GM19372 (cell line): ENCODE results near the gene SYF2.
"Not testable (repeated sequence)": the region's sequence is repeated elsewhere in the genome, so short reads cannot be mapped to it uniquely, and the experiment has no call there.

Experiments used
- ATAC-seq: cut with Tn5 transposase; IDR thresholded peaks from one replicate; pipeline ENCODE4 v1.9.1; 2021; ENCODE audit warnings: mild to moderate bottlenecking, low read depth, moderate library complexity; ENCODE audit not compliant: unreplicated experiment

SYF2 gene

DNA sequence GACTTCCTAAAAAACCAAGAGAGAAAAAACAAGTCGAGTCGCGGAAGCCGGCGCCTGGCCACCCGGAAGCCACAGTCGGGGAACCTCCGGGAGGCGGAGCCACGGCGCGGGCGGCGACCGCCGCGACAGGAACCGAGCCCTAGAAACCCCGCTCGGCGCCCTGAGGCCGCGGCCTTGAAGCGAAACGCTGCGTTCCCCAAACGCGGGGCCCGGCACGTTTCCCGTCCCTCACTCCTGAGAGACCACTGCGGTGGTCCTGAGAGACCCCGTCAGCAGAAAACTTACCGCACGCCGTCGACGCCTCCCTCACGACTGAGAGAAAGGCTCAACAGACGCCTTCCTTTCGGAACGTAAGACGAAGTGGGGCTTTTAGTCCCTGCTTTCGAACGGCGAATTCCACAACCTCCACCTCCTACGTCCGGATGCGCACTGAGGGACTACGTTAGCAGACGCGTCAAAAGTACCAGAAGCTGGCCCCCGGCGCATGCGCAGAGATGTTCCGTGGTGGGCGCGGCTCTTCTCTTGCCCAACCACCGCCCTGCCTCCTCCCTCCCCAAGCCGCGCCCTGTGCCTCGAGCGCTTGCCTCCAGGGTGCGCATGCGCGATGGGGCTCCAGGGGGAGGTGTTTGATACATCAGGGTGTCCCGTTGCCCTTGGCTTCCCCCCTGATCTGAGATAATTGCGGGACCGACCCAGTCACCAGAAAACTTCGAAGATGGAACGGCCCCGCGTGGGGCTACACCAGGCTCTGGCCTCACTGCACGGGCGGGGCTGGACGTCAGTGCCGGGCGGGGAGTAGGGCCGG is 14.9 kb upstream of the SYF2 start, which contains the start of gene RSRP1:
Gene RSRP1 (minus strand): TSS at position 431 of the 805 bp plus-strand sequence. CDS start 491 bp downstream, outside the sequence.
- ATAC-seq = peak; percentile 79

GRCh38 chr1:25246600-25247023 is 14.3 kb upstream of the SYF2 start:
- ATAC-seq = peak; percentile 5

DNA sequence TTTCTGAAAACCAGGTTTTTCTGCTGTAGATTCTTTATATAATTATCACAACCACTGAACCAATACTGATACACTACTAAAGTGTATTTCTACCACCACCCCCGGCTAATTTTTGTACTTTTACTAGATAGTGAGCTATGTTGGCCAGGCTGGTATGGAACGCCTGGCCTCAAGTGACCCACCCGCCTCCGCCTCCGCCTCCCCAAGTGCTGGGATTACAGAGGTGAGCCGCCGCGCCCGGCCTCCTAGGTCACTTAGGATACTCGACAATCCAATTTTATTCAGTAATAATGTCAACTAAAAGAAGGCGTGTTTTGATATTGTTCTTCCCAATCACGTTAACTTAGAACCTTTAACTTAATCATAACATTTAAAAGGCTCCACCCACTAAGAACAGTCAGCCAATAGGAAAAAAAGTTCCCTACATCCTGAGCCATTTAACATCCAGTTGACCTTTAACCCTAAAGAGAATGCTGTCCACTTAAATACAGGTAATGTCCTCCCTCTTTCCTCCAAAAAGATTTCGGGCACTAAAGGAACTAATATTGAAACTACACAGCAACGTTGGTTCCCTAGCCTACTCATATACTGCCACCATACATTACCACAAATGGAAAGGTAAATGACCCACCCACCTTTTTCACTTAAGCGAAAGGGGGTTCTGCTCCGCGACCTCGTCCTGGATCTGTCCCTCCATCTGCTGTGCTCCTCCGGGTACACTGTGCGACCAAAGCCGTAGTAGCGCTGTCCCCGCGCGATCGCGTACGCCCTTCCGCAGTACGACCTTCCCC is 13.7 kb upstream of the SYF2 start:
- ATAC-seq = no peak

GRCh38 chr1:25245393-25245792 is 13.1 kb upstream of the SYF2 start:
- ATAC-seq = no peak

DNA sequence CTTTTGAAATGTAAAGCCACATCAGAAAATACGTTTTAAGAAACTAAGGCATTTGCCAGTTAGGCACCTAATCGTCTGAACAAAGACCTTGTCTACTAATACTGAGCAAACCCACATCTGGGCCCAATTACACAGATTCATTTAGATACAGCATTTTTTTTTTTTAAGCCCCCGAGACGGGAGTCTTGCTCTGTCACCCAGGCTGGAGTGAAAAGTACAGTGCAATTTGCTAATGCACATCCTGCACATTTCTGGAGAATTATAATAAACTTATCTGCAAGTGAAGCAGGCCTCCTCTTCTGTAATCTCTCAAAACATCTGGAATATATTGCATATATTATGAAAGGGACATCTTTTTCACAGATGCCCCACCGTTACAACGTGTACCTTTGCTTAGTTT is 11.6 kb upstream of the SYF2 start:
- no peak for ATAC-seq

GRCh38 chr1:25239681-25240541 is 7.6 kb upstream of the SYF2 start:
- peak; percentile 78 for ATAC-seq

- ATAC-seq = no peak
These were observed 5.7 kb upstream of the SYF2 start for GRCh38 chr1:25238046-25238445.

DNA sequence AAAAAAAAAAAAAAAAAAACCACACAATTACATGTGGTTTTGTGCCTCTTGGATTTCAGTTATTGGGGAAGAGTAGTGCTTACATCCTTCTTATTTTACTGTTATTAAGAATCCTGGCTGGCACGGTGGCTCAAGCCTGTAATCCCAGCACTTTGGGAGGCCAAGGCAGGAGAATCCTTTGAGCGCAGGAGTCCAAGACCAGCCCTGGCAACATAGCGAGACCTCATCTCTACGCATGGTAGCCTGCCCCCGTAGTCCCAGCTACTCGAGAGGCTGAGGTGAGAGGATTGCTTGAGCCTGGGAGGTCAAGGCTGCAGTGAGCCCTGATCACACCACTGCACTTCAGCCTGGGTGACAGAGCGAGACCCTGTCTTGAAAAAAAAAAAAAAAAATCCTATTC is 4.0 kb upstream of the SYF2 start:
- not testable (repeated sequence) for ATAC-seq

DNA sequence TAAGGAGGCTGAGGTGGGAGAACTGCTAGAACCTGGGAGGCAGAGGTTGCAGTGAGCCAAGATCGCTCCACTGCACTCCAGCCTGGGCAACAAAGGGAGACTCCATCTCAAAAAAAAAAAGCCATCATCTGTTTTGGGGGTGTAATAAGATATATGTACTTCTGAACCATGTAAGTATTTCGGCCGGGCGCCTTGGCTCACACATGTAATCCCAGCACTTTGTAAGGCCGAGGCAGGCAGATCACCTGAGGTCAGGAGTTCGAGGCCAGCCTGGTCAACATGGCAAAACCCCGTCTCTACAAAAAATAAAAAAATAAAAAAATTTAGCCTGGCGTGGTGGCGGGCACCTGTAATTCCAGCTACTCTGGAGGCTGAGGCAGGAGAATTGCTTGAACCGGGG is 3.1 kb upstream of the SYF2 start:
- not testable (repeated sequence) for ATAC-seq

DNA sequence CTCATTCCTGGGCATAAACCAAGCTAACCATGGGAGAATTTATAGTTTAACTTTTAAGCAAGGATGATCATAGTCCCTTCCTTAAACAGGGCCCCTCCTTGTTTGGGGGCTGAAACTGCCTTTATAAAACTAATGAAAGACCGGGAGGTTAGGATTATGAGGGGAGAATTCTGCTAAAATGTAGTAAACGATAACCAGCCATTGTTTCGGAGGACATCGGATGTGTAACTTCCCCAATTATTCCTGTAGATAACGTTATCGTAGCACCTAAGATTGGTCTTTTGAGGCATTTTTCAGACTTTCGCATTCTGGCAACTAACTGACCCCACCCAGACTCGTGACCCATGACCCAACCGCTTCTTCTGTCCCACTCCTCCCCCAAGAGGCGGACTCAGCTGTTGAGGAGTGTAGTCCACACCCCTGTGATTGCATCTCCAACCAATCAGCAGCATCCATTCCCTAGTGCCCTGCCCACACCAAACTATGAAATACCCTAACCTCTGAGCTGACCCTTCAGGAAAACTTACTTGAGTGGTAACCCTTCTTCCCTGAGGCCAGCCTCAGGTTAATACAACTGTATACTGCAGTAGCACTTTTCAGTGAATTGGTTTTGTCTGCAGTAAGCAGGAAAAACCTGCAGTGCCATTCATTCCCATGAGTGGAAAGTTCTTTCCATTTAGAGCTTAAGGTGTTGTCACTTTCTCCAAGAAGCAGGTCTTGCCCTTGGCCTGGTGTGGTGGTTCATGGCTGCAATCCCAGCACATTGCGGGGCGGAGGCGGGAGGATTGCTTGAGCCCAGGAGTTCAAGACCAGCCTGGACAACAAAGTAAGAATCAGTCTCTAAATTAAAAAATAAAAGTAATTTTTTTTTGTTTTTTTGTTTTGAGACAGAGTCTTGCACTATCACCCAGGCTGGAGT is 823 bp upstream of the SYF2 start:
- peak; percentile 61 for ATAC-seq

DNA sequence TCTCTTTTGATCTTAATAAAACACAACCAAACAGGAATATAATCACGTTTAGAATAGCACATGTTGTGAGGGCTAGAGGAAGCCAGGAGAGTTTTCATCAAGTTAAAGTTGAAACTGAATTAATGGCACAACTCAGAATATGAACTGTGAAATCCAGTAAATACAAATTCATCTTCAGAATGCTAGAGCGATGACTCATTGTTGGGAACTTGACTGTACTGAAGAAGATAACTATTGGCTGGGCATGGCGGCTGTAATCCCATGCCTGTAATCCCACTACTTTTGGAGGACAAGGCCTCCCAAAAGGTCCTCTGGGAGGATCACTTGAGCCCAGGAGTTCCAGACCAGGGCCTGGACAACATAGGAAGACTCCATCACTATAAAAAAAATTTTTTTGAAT is 8.8 kb downstream of the SYF2 start:
- ATAC-seq = no peak

- no peak for ATAC-seq
These were observed 9.7 kb downstream of the SYF2 start for GRCh38 chr1:25222606-25223005.

DNA sequence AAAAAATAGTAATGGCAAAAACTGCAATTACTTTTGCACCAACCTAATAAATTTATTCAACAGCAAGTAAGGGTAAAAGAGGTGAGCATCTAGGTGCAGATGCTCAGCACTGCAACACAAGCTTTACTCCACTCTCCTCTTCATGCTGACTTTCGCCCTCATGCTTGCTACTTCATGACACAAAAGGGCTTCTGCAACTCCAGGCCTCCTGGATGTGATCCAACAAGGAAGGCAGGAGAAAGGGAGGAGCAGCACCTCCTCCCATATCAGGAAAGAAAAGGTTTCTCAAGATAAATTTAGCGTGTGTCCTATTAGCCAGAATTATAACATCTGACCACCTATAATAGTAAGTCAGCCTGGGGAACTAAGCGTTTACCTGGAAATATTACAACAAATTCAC is 11.6 kb downstream of the SYF2 start:
- ATAC-seq = no peak

DNA sequence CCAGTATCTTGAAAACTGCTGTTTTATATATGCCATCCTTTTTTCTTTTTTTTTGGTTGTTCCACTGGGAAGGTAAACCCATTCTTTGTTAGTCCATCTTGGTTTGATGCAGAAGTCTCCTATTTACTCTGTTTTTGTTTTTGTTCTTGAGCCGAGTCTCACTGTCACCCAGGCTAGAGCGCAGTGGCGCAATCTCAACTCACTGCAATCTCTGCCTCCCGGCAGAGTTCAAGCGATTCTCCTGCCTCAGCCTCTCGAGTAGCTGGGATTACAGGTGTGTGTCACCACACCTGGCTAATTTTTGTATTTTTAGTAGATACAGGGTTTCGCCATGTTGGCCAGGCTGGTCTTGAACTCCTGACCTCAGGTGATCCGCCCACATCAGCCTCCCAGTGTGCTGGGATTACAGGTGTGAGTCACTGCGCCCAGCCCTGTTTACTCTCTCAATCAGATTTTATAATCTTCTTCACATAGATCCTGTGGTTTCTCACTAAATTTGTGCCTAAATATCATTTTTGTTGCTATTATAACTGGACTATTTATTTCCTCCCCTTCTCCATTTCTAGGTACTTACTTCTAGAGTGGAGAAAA is 12.5 kb downstream of the SYF2 start:
- ATAC-seq = no peak

GRCh38 chr1:25217598-25218232 is 14.6 kb downstream of the SYF2 start:
- ATAC-seq = no peak

GRCh38 chr1:25217015-25217414 is 15.3 kb downstream of the SYF2 start:
- ATAC-seq = no peak

- ATAC-seq = no peak
These were observed 16.2 kb downstream of the SYF2 start for GRCh38 chr1:25216123-25216522.

- no peak for ATAC-seq
These were observed 19.6 kb downstream of the SYF2 start for GRCh38 chr1:25212725-25213124.

DNA sequence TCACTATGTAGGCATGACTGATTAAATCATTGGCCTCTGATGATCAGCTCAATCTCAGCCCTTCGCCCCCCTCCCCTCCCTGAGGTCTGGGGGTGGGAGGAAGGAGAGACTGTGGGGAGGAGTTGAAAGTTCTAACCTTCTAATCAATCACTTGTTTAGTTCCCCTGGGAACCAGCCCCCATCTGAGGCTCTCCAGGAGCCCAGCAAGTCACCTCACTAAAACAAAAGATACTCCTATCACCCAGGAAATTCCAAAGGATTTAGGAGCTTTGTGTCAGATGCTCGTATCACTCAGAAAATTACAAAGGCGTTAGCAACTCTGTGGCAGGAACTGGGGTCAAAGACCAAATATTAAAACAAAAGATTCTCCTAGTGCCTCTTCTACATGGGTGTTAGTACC is 21.6 kb downstream of the SYF2 start:
- ATAC-seq = no peak
